ENCODE measurements around the gene DTX4. TPM values are rescaled to one million over a fixed set of nuclear protein-coding genes. Genes with fewer than 3 reads are reported as not detected.

DTX4 gene
- total RNA-seq, 4 donors from 2014 or later = 8.3 to 11.5 (median 8.9) TPM

GRCh38 chr11:59214141-59214893, 42.4 kb downstream of the DTX4 start:
- H3K4me1 ChIP-seq = peaks cover 14% of the 10 kb centered on the region
- no peak overlapping the region for H3K4me3 ChIP-seq
- no peak overlapping the region for H3K27ac ChIP-seq
- no peaks in the 10 kb centered on the region for H3K9me3 ChIP-seq
- TF ChIP-seq CTCF (IDR thresholded peaks at IDR 0.05) = no peak
- TF ChIP-seq POLR2AphosphoS5 (IDR thresholded peaks at IDR 0.05) = no peak
- no peak for TF ChIP-seq POLR2A (IDR thresholded peaks at IDR 0.05)
- no peak for TF ChIP-seq EP300 (IDR thresholded peaks at IDR 0.05)
- DNase-seq (ENCODE audit: low spot score in 2 of 2) = no peak
- no peaks in the 10 kb centered on the region for H3K27me3 ChIP-seq
- WGBS = 96% methylated on average over 2 of the region's 2 CpGs
- no peaks in the 10 kb centered on the region for H3K36me3 ChIP-seq

GRCh38 chr11:59216641-59217564, 45.0 kb downstream of the DTX4 start:
- peak overlapping the region; percentile 60 for H3K27ac ChIP-seq
- TF ChIP-seq POLR2A (IDR thresholded peaks at IDR 0.05) (no peak), CTCF (IDR thresholded peaks at IDR 0.05) (no peak), POLR2AphosphoS5 (IDR thresholded peaks at IDR 0.05) (no peak), EP300 (IDR thresholded peaks at IDR 0.05) (no peak)
- no peak for DNase-seq (ENCODE audit: low spot score in 2 of 2)
- no peaks in the 10 kb centered on the region for H3K27me3 ChIP-seq
- no peaks in the 10 kb centered on the region for H3K36me3 ChIP-seq
- H3K9me3 ChIP-seq = no peaks in the 10 kb centered on the region
- no peak overlapping the region for H3K4me3 ChIP-seq
- 11% methylated on average over 9 of the region's 9 CpGs for WGBS
- peaks cover 15% of the 10 kb centered on the region for H3K4me1 ChIP-seq

- H3K9me3 ChIP-seq = no peaks in the 10 kb centered on the region
- H3K4me1 ChIP-seq = peaks cover 25% of the 10 kb centered on the region
- no peak for DNase-seq (ENCODE audit: low spot score in 2 of 2)
- H3K27me3 ChIP-seq = no peaks in the 10 kb centered on the region
- TF ChIP-seq POLR2AphosphoS5 (IDR thresholded peaks at IDR 0.05) (no peak), CTCF (IDR thresholded peaks at IDR 0.05) (no peak), POLR2A (IDR thresholded peaks at IDR 0.05) (no peak), EP300 (IDR thresholded peaks at IDR 0.05) (no peak)
- no peak overlapping the region for H3K27ac ChIP-seq
- WGBS = 94% methylated on average over 4 of the region's 4 CpGs
- H3K36me3 ChIP-seq = no peaks in the 10 kb centered on the region
- H3K4me3 ChIP-seq = no peak overlapping the region
Observed at GRCh38 chr11:59218319-59218718, 46.4 kb downstream of the DTX4 start.

- H3K4me3 ChIP-seq = no peak overlapping the region
- H3K9me3 ChIP-seq = no peaks in the 10 kb centered on the region
- DNase-seq (ENCODE audit: low spot score in 2 of 2) = no peak
- H3K4me1 ChIP-seq = peaks cover 31% of the 10 kb centered on the region
- H3K27me3 ChIP-seq = no peaks in the 10 kb centered on the region
- no peaks in the 10 kb centered on the region for H3K36me3 ChIP-seq
- no peak overlapping the region for H3K27ac ChIP-seq
- TF ChIP-seq CTCF (IDR thresholded peaks at IDR 0.05) = no peak
- no peak for TF ChIP-seq POLR2AphosphoS5 (IDR thresholded peaks at IDR 0.05)
- no peak for TF ChIP-seq POLR2A (IDR thresholded peaks at IDR 0.05)
- TF ChIP-seq EP300 (IDR thresholded peaks at IDR 0.05) = no peak
- 54% methylated on average over 2 of the region's 2 CpGs for WGBS
Observed at GRCh38 chr11:59218893-59219292, 47.0 kb downstream of the DTX4 start.

GRCh38 chr11:59219836-59220235, 47.9 kb downstream of the DTX4 start:
- DNase-seq (ENCODE audit: low spot score in 2 of 2) = no peak
- H3K9me3 ChIP-seq = no peaks in the 10 kb centered on the region
- H3K27ac ChIP-seq = no peak overlapping the region
- H3K4me1 ChIP-seq = peaks cover 38% of the 10 kb centered on the region
- WGBS = 74% methylated on average over 4 of the region's 4 CpGs
- no peaks in the 10 kb centered on the region for H3K27me3 ChIP-seq
- no peaks in the 10 kb centered on the region for H3K36me3 ChIP-seq
- H3K4me3 ChIP-seq = no peak overlapping the region
- TF ChIP-seq CTCF (IDR thresholded peaks at IDR 0.05) = no peak
- no peak for TF ChIP-seq EP300 (IDR thresholded peaks at IDR 0.05)
- TF ChIP-seq POLR2A (IDR thresholded peaks at IDR 0.05) = no peak
- no peak for TF ChIP-seq POLR2AphosphoS5 (IDR thresholded peaks at IDR 0.05)
